ENCODE data around the gene VPS13C.

GRCh38 chr15:62035256-62035924 is 24.9 kb downstream of the VPS13C start:
- no peak for TF ChIP-seq POLR2AphosphoS5 (IDR thresholded peaks at IDR 0.05; ENCODE audit: low read depth)
- no peak for TF ChIP-seq CREB1 (CRISPR knock-in tag; IDR thresholded peaks at IDR 0.05; ENCODE audit: low read depth)

All from GM23338 (cell line).